Naive thymus-derived CD4-positive, alpha-beta T cell (primary cell): Measurements from ENCODE around the gene POC5. TPM values are rescaled to one million over a fixed set of nuclear protein-coding genes. Genes with fewer than 3 reads are reported as not detected.

ENCODE experiments used
- ATAC-seq: fragments of 150-1000 bp; cut with Tn5 transposase; 2 replicates; pipeline ENCODE4 v1.10.0; 2021; ENCODE audit warnings: mild to moderate bottlenecking, moderate library complexity
- CTCF ChIA-PET: fragments of 350-600 bp; sonication (Branson Sonifier 250); formaldehyde crosslinking; loops from one replicate; lab custom pipeline; 2021; ENCODE audit warnings: antibody characterized with exemption; lab: Charles Lee
- POLR2A ChIA-PET: fragments of 350-600 bp; sonication (Branson Sonifier 250); formaldehyde crosslinking; loops from one replicate; lab custom pipeline; 2021; ENCODE audit warnings: antibody characterized with exemption, inconsistent platforms; lab: Charles Lee
- DNase-seq, 9 donors: peaks; one replicate each; pipeline versions ENCODE4 v3.0.0 to v3.0.0-alpha.2; 2020 to 2022; ENCODE audit warnings: mixed read lengths in 1 of 9
- H3K27ac ChIP-seq: one replicate; pipeline ENCODE4 v1.7.0; 2013; ENCODE audit warnings: mild to moderate bottlenecking, low read depth, low read length, moderate library complexity
- H3K27me3 ChIP-seq, 2 donors: one replicate each; pipeline ENCODE4 v1.7.0; 2013; ENCODE audit warnings: low read length in 2 of 2, mild to moderate bottlenecking in 2 of 2, moderate library complexity in 2 of 2; ENCODE audit not compliant: control insufficient read depth in 2 of 2, insufficient read depth in 2 of 2
- H3K36me3 ChIP-seq, 3 experiments: 1 replicate in 2 of 3; 2 replicates in 1 of 3; pipeline ENCODE4 v1.7.0; 2013; ENCODE audit warnings: low read length in 3 of 3, mild to moderate bottlenecking in 3 of 3, moderate library complexity in 1 of 3; ENCODE audit not compliant: insufficient read depth in 3 of 3, control insufficient read depth in 2 of 3
- H3K4me1 ChIP-seq, 2 donors: one replicate each; pipeline ENCODE4 v1.7.0; 2013; ENCODE audit warnings: low read length in 2 of 2, mild to moderate bottlenecking in 2 of 2, moderate library complexity in 1 of 2; ENCODE audit not compliant: control insufficient read depth in 2 of 2, insufficient read depth in 2 of 2
- H3K4me3 ChIP-seq: 2 replicates; pipeline ENCODE4 v1.7.0; 2013; ENCODE audit warnings: mild to moderate bottlenecking, low read length
- H3K9me3 ChIP-seq, 3 experiments: 1 replicate in 2 of 3; 2 replicates in 1 of 3; pipeline ENCODE4 v1.7.0; 2013; ENCODE audit warnings: low read length in 3 of 3; ENCODE audit not compliant: control insufficient read depth in 2 of 3
- H3K27ac Mint-ChIP-seq, 9 donors: one replicate each; pipeline ENCODE4 v1.8.0; 2020 to 2022; ENCODE audit warnings: mixed read lengths in 9 of 9, mild to moderate bottlenecking in 8 of 9, moderate library complexity in 5 of 9, inconsistent platforms in 2 of 9
- H3K27me3 Mint-ChIP-seq, 5 donors: one replicate each; pipeline ENCODE4 v1.8.0; 2021 to 2022; ENCODE audit warnings: mixed read lengths in 5 of 5, mild to moderate bottlenecking in 1 of 5
- H3K36me3 Mint-ChIP-seq, 5 donors: one replicate each; pipeline ENCODE4 v1.8.0; 2020 to 2022; ENCODE audit warnings: mixed read lengths in 5 of 5, mild to moderate bottlenecking in 3 of 5, inconsistent platforms in 1 of 5
- H3K4me1 Mint-ChIP-seq, 7 donors: one replicate each; pipeline ENCODE4 v1.8.0; 2020 to 2022; ENCODE audit warnings: mixed read lengths in 7 of 7, mild to moderate bottlenecking in 3 of 7, inconsistent platforms in 1 of 7
- H3K4me3 Mint-ChIP-seq, 10 donors: one replicate each; pipeline ENCODE4 v1.8.0; 2020 to 2022; ENCODE audit warnings: mild to moderate bottlenecking in 10 of 10, mixed read lengths in 10 of 10, moderate library complexity in 6 of 10, inconsistent platforms in 2 of 10
- H3K9me3 Mint-ChIP-seq, 11 donors: one replicate each; pipeline ENCODE4 v1.8.0; 2020 to 2022; ENCODE audit warnings: mixed read lengths in 11 of 11, mild to moderate bottlenecking in 4 of 11, inconsistent platforms in 1 of 11, moderate library complexity in 1 of 11
- intact Hi-C, 2 donors: fragments of 100-400 bp; cut with micrococcal nuclease; formaldehyde crosslinking; loops; one replicate each; pipeline ENCODE4 v1.15.1; 2023
- polyA plus RNA-seq, 2 donors: library from polyadenylated mRNA; unstranded; fragments of 300-500 nt; fragmentation: Illumina TruSeq; gene quantifications; one replicate each; pipeline ENCODE4 v1.2.3, GENCODE V29; 2021
- total RNA-seq, 6 experiments: library from RNA in 5 of 6; stranded (reverse) in 5 of 6; gene quantifications; 1 replicate in 5 of 6; 2 replicates in 1 of 6; pipeline ENCODE4 v1.2.3 and lab custom pipeline; 2021 to 2026

The POC5 gene
- total RNA-seq = 10 to 100 TPM in 4 of 5 experiments, 1 to 10 TPM in 1; 8.5 to 17.9 (median 15.0) TPM
- 10 to 100 TPM; 10.6 to 18.0 TPM for polyA plus RNA-seq
- 14.5 reads per million, percentile 43 among the genes with 10 or more reads in this experiment for total RNA-seq (lab: John Stamatoyannopoulos, UW)

- peaks cover 26 to 47% (median 37%) of the 10 kb centered on the region in 7 donors for H3K4me1 Mint-ChIP-seq
- H3K36me3 Mint-ChIP-seq = peaks cover 5 to 15% (median 12%) of the 10 kb centered on the region in 5 donors
Measured at GRCh38 chr5:75717082-75717922, at the start of gene POC5. Gene POC5 (minus strand): TSS chr5:75717437. CDS start chr5:75712937, 4,500 bp downstream.

GRCh38 chr5:75758116-75758515 is 40.9 kb upstream of the POC5 start:
- Histone ChIP-seq H3K9me3 (no peaks in the 10 kb centered on the region), H3K4me1 (no peaks in the 10 kb centered on the region), H3K27ac (no peak overlapping the region), H3K27me3 (no peaks in the 10 kb centered on the region), H3K4me3 (no peak overlapping the region), H3K36me3 (no peaks in the 10 kb centered on the region)
- ChIA-PET POLR2A (no interaction called here), CTCF (interaction anchor here (0.8 kb wide), 1 partner anchor 12 kb away, joined by 3 read pairs; no protein-coding TSS in a partner anchor)
- H3K27ac Mint-ChIP-seq = no peak overlapping the region
- no peak overlapping the region for H3K4me3 Mint-ChIP-seq
- no peaks in the 10 kb centered on the region for H3K36me3 Mint-ChIP-seq
- peaks cover 0 to 9% (median 0%) of the 10 kb centered on the region in 11 donors for H3K9me3 Mint-ChIP-seq
- peaks cover 14 to 33% (median 14%) of the 10 kb centered on the region in 5 donors for H3K27me3 Mint-ChIP-seq
- DNase-seq = no peak
- intact Hi-C loops = no loop called here
- H3K4me1 Mint-ChIP-seq = no peaks in the 10 kb centered on the region
- ATAC-seq = no peak

More at GRCh38 chr5:75717082-75717922, at the start of gene POC5:
- CTCF ChIA-PET = no interaction called here
- peak; percentile 93 to 99 (median 98) for DNase-seq
- Histone ChIP-seq H3K27me3 (no peaks in the 10 kb centered on the region), H3K4me1 (peaks cover 5 to 8% of the 10 kb centered on the region in 2 donors), H3K27ac (peak within 1 kb of the TSS; percentile 78), H3K4me3 (peak within 1 kb of the TSS; percentile 74), H3K9me3 (no peaks in the 10 kb centered on the region), H3K36me3 (peaks cover 0 to 12% (median 0%) of the 10 kb centered on the region in 3 experiments)
- H3K9me3 Mint-ChIP-seq = peaks cover 0 to 1% (median 0%) of the 10 kb centered on the region in 11 donors
- peaks cover 0 to 10% (median 0%) of the 10 kb centered on the region in 5 donors for H3K27me3 Mint-ChIP-seq
- POLR2A ChIA-PET = interaction anchor here (0.6 kb wide), 2 partner anchors 326 to 729 kb away, joined by 3 read pairs; no protein-coding TSS in a partner anchor
- peak within 1 kb of the TSS; percentile 93 to 100 (median 99) for H3K4me3 Mint-ChIP-seq
- intact Hi-C loops = loop anchor here (1.0 to 10.0 kb wide), 17 partner anchors 40 to 1775 kb away; partner anchors contain the start of genes AGGF1 (in 2 of the 2), CERT1 (in 2 of the 2), GCNT4 (in 2 of the 2) and GFM2 (in 2 of the 2)
- peak; percentile 97 for ATAC-seq
- H3K27ac Mint-ChIP-seq = peak within 1 kb of the TSS; percentile 92 to 100 (median 97)

GRCh38 chr5:75756981-75757380 is 39.7 kb upstream of the POC5 start:
- Mint-ChIP-seq H3K27me3 (peaks cover 14 to 33% (median 14%) of the 10 kb centered on the region in 5 donors), H3K27ac (no peak overlapping the region), H3K36me3 (no peaks in the 10 kb centered on the region), H3K4me3 (no peak overlapping the region), H3K4me1 (no peaks in the 10 kb centered on the region), H3K9me3 (peaks cover 0 to 9% (median 0%) of the 10 kb centered on the region in 11 donors)
- ATAC-seq = no peak
- POLR2A ChIA-PET = no interaction called here
- H3K27me3 ChIP-seq = no peaks in the 10 kb centered on the region
- no peak for DNase-seq
- H3K9me3 ChIP-seq = no peaks in the 10 kb centered on the region
- no peak overlapping the region for H3K4me3 ChIP-seq
- CTCF ChIA-PET = no interaction called here
- intact Hi-C loops = no loop called here
- H3K4me1 ChIP-seq = no peaks in the 10 kb centered on the region
- H3K27ac ChIP-seq = no peak overlapping the region
- H3K36me3 ChIP-seq = no peaks in the 10 kb centered on the region

- H3K9me3 Mint-ChIP-seq = peaks cover 0 to 9% (median 0%) of the 10 kb centered on the region in 11 donors
- H3K27me3 Mint-ChIP-seq = peaks cover 14 to 33% (median 19%) of the 10 kb centered on the region in 5 donors
- no peaks in the 10 kb centered on the region for H3K36me3 ChIP-seq
- no peaks in the 10 kb centered on the region for H3K4me1 Mint-ChIP-seq
- no peak overlapping the region for H3K27ac ChIP-seq
- CTCF ChIA-PET = no interaction called here
- no peaks in the 10 kb centered on the region for H3K4me1 ChIP-seq
- intact Hi-C loops = no loop called here
- no peaks in the 10 kb centered on the region for H3K36me3 Mint-ChIP-seq
- H3K4me3 ChIP-seq = no peak overlapping the region
- POLR2A ChIA-PET = no interaction called here
- H3K27me3 ChIP-seq = no peaks in the 10 kb centered on the region
- DNase-seq (no peak), ATAC-seq (no peak)
- H3K4me3 Mint-ChIP-seq = no peak overlapping the region
- no peaks in the 10 kb centered on the region for H3K9me3 ChIP-seq
- H3K27ac Mint-ChIP-seq = no peak overlapping the region
Measured at GRCh38 chr5:75756211-75756610, 39.0 kb upstream of the POC5 start.

GRCh38 chr5:75753182-75753581 is 35.9 kb upstream of the POC5 start:
- Mint-ChIP-seq H3K27me3 (peaks cover 17 to 34% (median 24%) of the 10 kb centered on the region in 5 donors), H3K36me3 (no peaks in the 10 kb centered on the region), H3K4me3 (no peak overlapping the region), H3K27ac (no peak overlapping the region), H3K9me3 (no peaks in the 10 kb centered on the region), H3K4me1 (no peaks in the 10 kb centered on the region)
- ChIA-PET CTCF (no interaction called here), POLR2A (no interaction called here)
- Histone ChIP-seq H3K27ac (no peak overlapping the region), H3K9me3 (no peaks in the 10 kb centered on the region), H3K4me3 (no peak overlapping the region), H3K27me3 (no peaks in the 10 kb centered on the region), H3K36me3 (no peaks in the 10 kb centered on the region), H3K4me1 (no peaks in the 10 kb centered on the region)
- ATAC-seq = no peak
- DNase-seq = no peak
- intact Hi-C loops = no loop called here

GRCh38 chr5:75744355-75744754 is 27.1 kb upstream of the POC5 start:
- ATAC-seq = no peak

More at GRCh38 chr5:75744355-75744754, 27.1 kb upstream of the POC5 start:
- Mint-ChIP-seq H3K27me3 (peaks cover 4 to 23% (median 22%) of the 10 kb centered on the region in 5 donors), H3K4me3 (no peak overlapping the region), H3K4me1 (peaks cover 0 to 8% (median 6%) of the 10 kb centered on the region in 7 donors), H3K36me3 (peaks cover 0 to 6% (median 0%) of the 10 kb centered on the region in 5 donors), H3K9me3 (peaks cover 0 to 8% (median 0%) of the 10 kb centered on the region in 11 donors), H3K27ac (no peak overlapping the region)
- no peak for DNase-seq
- Histone ChIP-seq H3K4me1 (no peaks in the 10 kb centered on the region), H3K27ac (no peak overlapping the region), H3K36me3 (no peaks in the 10 kb centered on the region), H3K9me3 (no peaks in the 10 kb centered on the region), H3K4me3 (no peak overlapping the region), H3K27me3 (no peaks in the 10 kb centered on the region)
- ChIA-PET CTCF (no interaction called here), POLR2A (no interaction called here)
- intact Hi-C loops = no loop called here
